Uterine smooth muscle cell (primary cell): Measurements from ENCODE around the gene ZMYND19. TPM values are rescaled to one million over a fixed set of nuclear protein-coding genes. Genes with fewer than 3 reads are reported as not detected.

Experiments used
- total RNA-seq: library from RNA; depleted of rRNA; stranded (reverse); fragments of >200 nt; gene quantifications from 2 replicates; pipeline ENCODE4 v1.2.3, GENCODE V29; 2014

ZMYND19 gene
- 22.5 and 26.2 TPM in 2 replicates for total RNA-seq

GRCh38 chr9:137590469-137591383, at the start of gene ZMYND19:
ZMYND19 (minus strand) TSS chr9:137590512; CDS start chr9:137590263, 249 bp downstream.

GRCh38 chr9:137618105-137619067, 28.1 kb upstream of the ZMYND19 start, which contains the start of gene EHMT1:
EHMT1 (plus strand) TSS chr9:137619005; CDS start chr9:137619029, 24 bp downstream.

DNA sequence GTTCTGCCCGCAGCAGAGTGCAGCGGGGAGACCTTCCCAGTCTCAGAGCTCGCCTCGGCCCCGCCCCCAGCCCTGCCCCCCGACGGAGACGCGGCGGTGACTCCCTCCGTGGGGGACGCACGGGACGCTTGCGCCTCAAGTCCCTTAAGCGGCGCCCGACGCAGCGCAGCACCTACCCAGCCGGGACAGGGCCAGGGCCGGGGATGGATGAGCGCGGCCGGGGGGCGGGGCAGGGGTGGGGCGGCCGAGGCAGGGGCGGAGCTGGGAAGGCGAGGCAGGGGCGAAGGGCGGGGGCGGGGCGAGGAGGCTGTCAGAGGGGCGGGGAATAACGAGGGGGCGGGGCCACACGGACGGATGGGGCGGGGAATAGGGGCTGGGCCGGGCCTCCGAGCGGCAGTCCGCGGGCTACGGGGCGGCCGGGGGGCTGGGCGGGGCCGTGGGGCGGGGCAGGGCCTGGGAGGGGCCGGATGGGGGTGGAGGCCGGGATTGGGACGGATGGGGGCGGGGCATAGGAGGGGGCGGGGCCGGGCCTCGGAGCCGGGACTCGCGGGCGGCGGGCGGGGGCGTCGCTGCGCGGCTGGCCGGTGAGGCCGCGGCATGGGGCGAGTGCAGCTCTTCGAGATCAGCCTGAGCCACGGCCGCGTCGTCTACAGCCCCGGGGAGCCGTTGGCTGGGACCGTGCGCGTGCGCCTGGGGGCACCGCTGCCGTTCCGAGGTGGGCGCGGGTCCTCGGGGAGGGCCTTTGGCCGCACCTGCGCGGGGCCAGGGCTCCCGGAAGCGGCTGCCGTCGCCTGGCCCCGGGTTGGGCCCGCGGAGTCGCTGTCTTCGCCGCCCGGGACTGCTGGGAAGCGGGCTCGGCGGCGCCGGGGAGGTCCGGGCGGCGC, 15.1 kb upstream of the ZMYND19 start, which contains the start of gene ARRDC1:
ARRDC1 (plus strand) TSS at position 566 of the 884 bp plus-strand sequence; CDS start at position 598, 32 bp downstream.

GRCh38 chr9:137578518-137579258, 11.6 kb downstream of the ZMYND19 start, which contains the start of gene DPH7:
DPH7 (minus strand) TSS chr9:137578925; CDS start chr9:137578777, 148 bp downstream.

GRCh38 chr9:137551264-137552021, 38.9 kb downstream of the ZMYND19 start, which contains the start of gene MRPL41:
MRPL41 (plus strand) TSS chr9:137551879; CDS start chr9:137552082, 203 bp downstream.

DNA sequence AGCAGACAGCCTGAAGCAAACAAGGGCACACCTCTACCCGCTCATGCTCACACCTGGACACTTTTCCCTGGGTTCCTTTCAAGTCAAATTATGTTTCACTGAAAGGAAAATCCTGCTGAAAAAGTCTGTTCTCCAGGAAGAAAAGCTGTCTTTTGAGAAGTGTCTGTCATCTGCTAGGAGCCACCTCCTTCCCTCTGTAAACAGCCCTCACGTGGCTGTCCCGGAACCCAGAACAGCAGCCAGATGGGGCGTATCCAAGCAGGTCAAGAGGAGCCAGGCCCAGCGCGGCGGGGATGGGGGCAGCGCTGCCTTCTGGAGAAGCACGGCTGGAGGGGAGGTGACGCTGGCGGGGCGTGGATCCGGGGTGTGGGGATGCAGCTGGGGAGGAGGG, 40.1 kb downstream of the ZMYND19 start, which contains the start of gene PNPLA7:
PNPLA7 (minus strand) TSS at position 172 of the 391 bp plus-strand sequence. CDS start 205 bp downstream, outside the sequence.

Other genes starting within 250 kb of the ZMYND19 start
- gene EXD3, start 167.3 kb downstream of the ZMYND19 start, total RNA-seq: 6.5 and 19.5 TPM in 2 replicates
- 0.22 and 1.00 TPM in 2 replicates for gene NOXA1, start 167.1 kb downstream of the ZMYND19 start, total RNA-seq
- gene ENTPD8, start 149.2 kb downstream of the ZMYND19 start, total RNA-seq: under 0.01 and 0.12 TPM in 2 replicates
- gene NSMF, start 131.2 kb downstream of the ZMYND19 start, total RNA-seq: 16.9 and 28.0 TPM in 2 replicates
- 0.55 and 1.00 TPM in 2 replicates for gene PNPLA7, start 40.1 kb downstream of the ZMYND19 start, total RNA-seq
- 43.6 and 46.2 TPM in 2 replicates for gene MRPL41, start 38.6 kb downstream of the ZMYND19 start, total RNA-seq
- 27.4 and 29.8 TPM in 2 replicates for gene DPH7, start 11.6 kb downstream of the ZMYND19 start, total RNA-seq
- 18.5 and 18.7 TPM in 2 replicates for gene ARRDC1, start 15.2 kb upstream of the ZMYND19 start, total RNA-seq
- gene EHMT1, start 28.5 kb upstream of the ZMYND19 start, total RNA-seq: 49.0 and 50.4 TPM in 2 replicates